Measurements from ENCODE around the gene TMEM129.

GRCh38 chr4:1750381-1751154 lies 29.4 kb upstream of the TMEM129 start:
- TF ChIP-seq, protein P1, sequence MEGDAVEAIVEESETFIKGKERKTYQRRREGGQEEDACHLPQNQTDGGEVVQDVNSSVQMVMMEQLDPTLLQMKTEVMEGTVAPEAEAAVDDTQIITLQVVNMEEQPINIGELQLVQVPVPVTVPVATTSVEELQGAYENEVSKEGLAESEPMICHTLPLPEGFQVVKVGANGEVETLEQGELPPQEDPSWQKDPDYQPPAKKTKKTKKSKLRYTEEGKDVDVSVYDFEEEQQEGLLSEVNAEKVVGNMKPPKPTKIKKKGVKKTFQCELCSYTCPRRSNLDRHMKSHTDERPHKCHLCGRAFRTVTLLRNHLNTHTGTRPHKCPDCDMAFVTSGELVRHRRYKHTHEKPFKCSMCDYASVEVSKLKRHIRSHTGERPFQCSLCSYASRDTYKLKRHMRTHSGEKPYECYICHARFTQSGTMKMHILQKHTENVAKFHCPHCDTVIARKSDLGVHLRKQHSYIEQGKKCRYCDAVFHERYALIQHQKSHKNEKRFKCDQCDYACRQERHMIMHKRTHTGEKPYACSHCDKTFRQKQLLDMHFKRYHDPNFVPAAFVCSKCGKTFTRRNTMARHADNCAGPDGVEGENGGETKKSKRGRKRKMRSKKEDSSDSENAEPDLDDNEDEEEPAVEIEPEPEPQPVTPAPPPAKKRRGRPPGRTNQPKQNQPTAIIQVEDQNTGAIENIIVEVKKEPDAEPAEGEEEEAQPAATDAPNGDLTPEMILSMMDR (IDR thresholded peaks at IDR 0.05): no peak
- TF ChIP-seq POLR2A (IDR thresholded peaks at IDR 0.05) (no peak), EP300 (IDR thresholded peaks at IDR 0.05) (no peak), POLR2AphosphoS5 (IDR thresholded peaks at IDR 0.05) (no peak)
